Caco-2 (cell line): ENCODE data around the gene WFDC12. TPM values are rescaled to one million over a fixed set of nuclear protein-coding genes. Genes with fewer than 3 reads are reported as not detected.
A peak's percentile ranks its signal among the peaks of the same experiment; 100 is the strongest.

Experiments
- BruUV-seq: library from RNA; stranded (reverse); fragments of 400-500 nt; replicated peaks from 2 replicates; lab custom pipeline; 2021; lab: Mats Ljungman, UMichigan
- CTCF ChIA-PET: fragments of 300-600 bp; sonication (Branson Sonifier 250); formaldehyde crosslinking; loops from one replicate; lab custom pipeline; 2022; ENCODE audit warnings: antibody characterized with exemption; lab: Charles Lee
- POLR2A ChIA-PET: fragments of 300-600 bp; sonication (Branson Sonifier 250); formaldehyde crosslinking; loops from one replicate; lab custom pipeline; 2022; ENCODE audit warnings: antibody characterized with exemption; lab: Charles Lee
- DNase-seq, 2 experiments: peaks; one replicate each; pipeline versions ENCODE4 v3.0.0 to v3.0.0-alpha.2; 2020 to 2022
- H3K27me3 ChIP-seq: replicated peaks from 2 replicates; pipeline ENCODE4 v1.6.0; 2011; ENCODE audit warnings: low read length; ENCODE audit not compliant: control insufficient read depth, insufficient read depth
- H3K36me3 ChIP-seq: 2 replicates; pipeline ENCODE4 v1.5.1; 2011; ENCODE audit warnings: low read length; ENCODE audit not compliant: control insufficient read depth, insufficient read depth
- H3K4me1 ChIP-seq: fragments of 250-450 bp; sonication (Bioruptor Pico); 2 replicates; pipeline ENCODE4 v1.5.1; 2020; ENCODE audit warnings: mild to moderate bottlenecking
- H3K4me3 ChIP-seq: 2 replicates; pipeline ENCODE4 v1.5.1; 2011; ENCODE audit warnings: low read depth, mild to moderate bottlenecking, control low read depth, low read length
- H3K9me3 ChIP-seq: fragments of 250-450 bp; sonication (Bioruptor Pico); 2 replicates; pipeline ENCODE4 v1.5.1; 2020; ENCODE audit warnings: mild to moderate bottlenecking, moderate library complexity
- H3K27ac Mint-ChIP-seq: one replicate; pipeline ENCODE4 v1.8.0; 2022; ENCODE audit warnings: mixed read lengths; ENCODE audit not compliant: unreplicated experiment
- H3K27me3 Mint-ChIP-seq: one replicate; pipeline ENCODE4 v1.8.0; 2022; ENCODE audit warnings: mixed read lengths; ENCODE audit not compliant: insufficient read depth, unreplicated experiment
- H3K36me3 Mint-ChIP-seq: one replicate; pipeline ENCODE4 v1.8.0; 2022; ENCODE audit warnings: mild to moderate bottlenecking, mixed read lengths; ENCODE audit not compliant: insufficient read depth, unreplicated experiment
- H3K4me1 Mint-ChIP-seq: one replicate; pipeline ENCODE4 v1.8.0; 2022; ENCODE audit warnings: low read depth, mixed read lengths; ENCODE audit not compliant: unreplicated experiment
- H3K4me3 Mint-ChIP-seq: one replicate; pipeline ENCODE4 v1.8.0; 2022; ENCODE audit warnings: mild to moderate bottlenecking, moderate library complexity, mixed read lengths; ENCODE audit not compliant: unreplicated experiment
- H3K9me3 Mint-ChIP-seq: one replicate; pipeline ENCODE4 v1.8.0; 2022; ENCODE audit warnings: mixed read lengths; ENCODE audit not compliant: unreplicated experiment
- intact Hi-C: fragments of 100-400 bp; cut with micrococcal nuclease; formaldehyde crosslinking; loops from one replicate; pipeline ENCODE4 v1.10.0; 2022; ENCODE audit not compliant: unreplicated experiment
- total RNA-seq: library from RNA; stranded (reverse); gene quantifications from 2 replicates; pipeline ENCODE4 v1.2.3, GENCODE V29; 2022
- TF ChIP-seq, protein P1 (sequence below), 2 experiments: fragments of 200-600 bp in 1 of 2; IDR thresholded peaks; 1 replicate in 1 of 2; 2 replicates in 1 of 2; pipeline versions ENCODE4 v1.5.1 to v1.8.0; 2011 to 2022; ENCODE audit warnings: antibody characterized with exemption in 1 of 2, control low read depth in 1 of 2, inconsistent platforms in 1 of 2, low read depth in 1 of 2, low read length in 1 of 2, mild to moderate bottlenecking in 1 of 2, moderate library complexity in 1 of 2; ENCODE audit not compliant: insufficient read depth in 1 of 2, severe bottlenecking in 1 of 2, unreplicated experiment in 1 of 2

The WFDC12 gene
- total RNA-seq, 1 experiment from 2014 or later: not detected

DNA sequence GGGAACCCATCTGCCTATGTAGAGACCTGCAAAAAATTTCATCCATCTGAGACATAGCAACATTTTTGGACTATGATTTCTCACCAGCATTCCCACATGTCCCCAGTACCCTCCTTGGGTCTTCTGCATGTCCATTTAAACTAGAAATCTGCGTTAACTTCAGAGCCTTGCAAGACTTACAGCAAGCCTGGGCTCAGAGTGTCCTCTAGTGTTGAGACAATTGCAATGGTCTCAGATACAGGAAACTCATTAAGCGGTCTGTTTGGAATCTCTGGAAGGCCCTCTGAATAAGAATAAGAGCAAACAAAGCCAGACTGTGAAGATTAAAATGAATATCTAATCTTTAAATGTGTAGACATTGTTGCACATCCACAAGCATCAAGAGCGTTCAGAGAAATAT, 29.9 kb upstream of the WFDC12 start:
- DNase-seq: no peak
- no peaks in the 10 kb centered on the region for H3K36me3 Mint-ChIP-seq
- H3K4me3 Mint-ChIP-seq: no peak overlapping the region
- ChIA-PET CTCF (no interaction called here), POLR2A (no interaction called here)
- H3K27me3 Mint-ChIP-seq: peaks cover 26% of the 10 kb centered on the region
- Histone ChIP-seq H3K9me3 (no peaks in the 10 kb centered on the region; the same call in 1 of the 2 replicates), H3K36me3 (no peaks in the 10 kb centered on the region), H3K4me1 (no peaks in the 10 kb centered on the region), H3K4me3 (no peak overlapping the region), H3K27me3 (no peaks in the 10 kb centered on the region; the same call in 1 of the 2 replicates)
- TF ChIP-seq, protein P1, sequence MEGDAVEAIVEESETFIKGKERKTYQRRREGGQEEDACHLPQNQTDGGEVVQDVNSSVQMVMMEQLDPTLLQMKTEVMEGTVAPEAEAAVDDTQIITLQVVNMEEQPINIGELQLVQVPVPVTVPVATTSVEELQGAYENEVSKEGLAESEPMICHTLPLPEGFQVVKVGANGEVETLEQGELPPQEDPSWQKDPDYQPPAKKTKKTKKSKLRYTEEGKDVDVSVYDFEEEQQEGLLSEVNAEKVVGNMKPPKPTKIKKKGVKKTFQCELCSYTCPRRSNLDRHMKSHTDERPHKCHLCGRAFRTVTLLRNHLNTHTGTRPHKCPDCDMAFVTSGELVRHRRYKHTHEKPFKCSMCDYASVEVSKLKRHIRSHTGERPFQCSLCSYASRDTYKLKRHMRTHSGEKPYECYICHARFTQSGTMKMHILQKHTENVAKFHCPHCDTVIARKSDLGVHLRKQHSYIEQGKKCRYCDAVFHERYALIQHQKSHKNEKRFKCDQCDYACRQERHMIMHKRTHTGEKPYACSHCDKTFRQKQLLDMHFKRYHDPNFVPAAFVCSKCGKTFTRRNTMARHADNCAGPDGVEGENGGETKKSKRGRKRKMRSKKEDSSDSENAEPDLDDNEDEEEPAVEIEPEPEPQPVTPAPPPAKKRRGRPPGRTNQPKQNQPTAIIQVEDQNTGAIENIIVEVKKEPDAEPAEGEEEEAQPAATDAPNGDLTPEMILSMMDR (IDR thresholded peaks at IDR 0.05; ENCODE audit: insufficient read depth in 1 of 2, low read depth in 1 of 2, low read length in 1 of 2, severe bottlenecking in 1 of 2, unreplicated experiment in 1 of 2): peak in 1 of 2 experiments; percentile 44
- intact Hi-C loops: no loop called here
- H3K27ac Mint-ChIP-seq: no peak overlapping the region
- H3K4me1 Mint-ChIP-seq: no peaks in the 10 kb centered on the region
- peaks cover 10% of the 10 kb centered on the region for H3K9me3 Mint-ChIP-seq
- BruUV-seq: no TSS peak

DNA sequence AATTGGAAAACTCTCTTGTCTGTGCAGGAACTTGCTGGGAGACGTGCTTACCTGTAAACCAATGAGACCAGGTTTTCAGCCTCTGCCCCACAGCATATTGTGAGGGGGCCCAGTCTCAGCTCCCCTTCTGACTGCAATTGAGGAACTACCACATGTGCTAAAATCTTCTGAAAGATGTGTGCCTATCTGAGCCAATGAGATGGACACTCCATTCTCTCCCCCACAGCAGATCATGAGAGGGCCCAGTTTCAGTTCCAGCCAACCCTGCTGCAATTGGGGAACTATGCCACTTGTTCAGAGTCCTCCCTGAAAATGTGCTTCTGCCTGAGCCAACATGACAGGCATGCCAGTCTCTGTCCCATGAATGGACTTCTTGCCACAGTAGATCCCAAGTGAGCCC, 29.5 kb upstream of the WFDC12 start:
- CTCF ChIA-PET: no interaction called here
- no peaks in the 10 kb centered on the region for H3K36me3 Mint-ChIP-seq
- Histone ChIP-seq H3K36me3 (no peaks in the 10 kb centered on the region), H3K4me1 (no peaks in the 10 kb centered on the region), H3K4me3 (no peak overlapping the region), H3K27me3 (no peaks in the 10 kb centered on the region; the same call in none of the 2 replicates), H3K9me3 (no peaks in the 10 kb centered on the region; the same call in 1 of the 2 replicates)
- BruUV-seq: no TSS peak
- H3K27ac Mint-ChIP-seq: no peak overlapping the region
- TF ChIP-seq, protein P1 (IDR thresholded peaks at IDR 0.05; ENCODE audit: insufficient read depth in 1 of 2, low read depth in 1 of 2, low read length in 1 of 2, severe bottlenecking in 1 of 2, unreplicated experiment in 1 of 2): no peak
- peaks cover 6% of the 10 kb centered on the region for H3K9me3 Mint-ChIP-seq
- no peaks in the 10 kb centered on the region for H3K4me1 Mint-ChIP-seq
- intact Hi-C loops: no loop called here
- peaks cover 23% of the 10 kb centered on the region for H3K27me3 Mint-ChIP-seq
- H3K4me3 Mint-ChIP-seq: no peak overlapping the region
- POLR2A ChIA-PET: no interaction called here
- no peak for DNase-seq

DNA sequence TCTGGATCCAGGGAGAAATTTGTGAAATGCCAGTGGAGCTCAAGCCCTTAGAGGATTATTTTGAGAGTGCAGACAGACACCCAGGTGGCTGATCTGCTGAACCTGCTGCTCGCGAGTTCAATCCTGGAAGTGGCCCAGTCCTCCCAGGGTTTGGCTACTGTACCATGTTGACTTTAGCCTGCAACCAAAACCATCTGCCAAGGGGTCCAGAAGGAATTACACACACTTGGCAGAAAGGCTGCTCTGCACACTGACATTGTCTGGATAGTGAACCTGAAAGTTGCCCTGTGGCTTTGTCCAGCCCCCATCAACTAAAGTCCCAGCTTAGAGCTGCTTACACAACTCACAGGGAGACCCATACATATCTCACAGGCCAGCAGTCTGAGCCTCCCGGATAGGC, 28.9 kb upstream of the WFDC12 start:
- BruUV-seq: no TSS peak
- H3K9me3 ChIP-seq: no peaks in the 10 kb centered on the region; the same call in 1 of the 2 replicates
- no peak overlapping the region for H3K4me3 Mint-ChIP-seq
- POLR2A ChIA-PET: no interaction called here
- TF ChIP-seq, protein P1 (IDR thresholded peaks at IDR 0.05; ENCODE audit: insufficient read depth in 1 of 2, low read depth in 1 of 2, low read length in 1 of 2, severe bottlenecking in 1 of 2, unreplicated experiment in 1 of 2): no peak
- H3K36me3 Mint-ChIP-seq: no peaks in the 10 kb centered on the region
- no peak for DNase-seq
- H3K27me3 Mint-ChIP-seq: peaks cover 23% of the 10 kb centered on the region
- H3K4me1 ChIP-seq: no peaks in the 10 kb centered on the region
- no peaks in the 10 kb centered on the region; the same call in none of the 2 replicates for H3K27me3 ChIP-seq
- H3K4me3 ChIP-seq: no peak overlapping the region
- no peaks in the 10 kb centered on the region for H3K4me1 Mint-ChIP-seq
- peaks cover under 1% of the 10 kb centered on the region for H3K9me3 Mint-ChIP-seq
- H3K27ac Mint-ChIP-seq: no peak overlapping the region
- CTCF ChIA-PET: no interaction called here
- no peaks in the 10 kb centered on the region for H3K36me3 ChIP-seq
- intact Hi-C loops: no loop called here
